ENCODE measurements around the gene SMIM12.

GRCh38 chr1:34858901-34859445 is 576 bp downstream of the SMIM12 start:
- TF ChIP-seq CTCF (IDR thresholded peaks at IDR 0.05) (no peak), POLR2A (IDR thresholded peaks at IDR 0.05) (no peak), POLR2AphosphoS5 (IDR thresholded peaks at IDR 0.05) (no peak)
